Panc1 (cell line): ENCODE measurements around the gene GLIS1.

ENCODE experiments used
- CTCF ChIP-seq: fragments of 450-650 bp; IDR thresholded peaks from 2 replicates; pipeline ENCODE4 v1.5.1; 2017; ENCODE audit warnings: mild to moderate bottlenecking
- POLR2AphosphoS5 ChIP-seq: IDR thresholded peaks from 2 replicates; pipeline ENCODE4 v1.6.1; 2012; ENCODE audit warnings: mild to moderate bottlenecking, low read depth, low read length, moderate library complexity

GRCh38 chr1:53574621-53575020, 164.3 kb downstream of the GLIS1 start:
- TF ChIP-seq CTCF: no peak
- no peak for TF ChIP-seq POLR2AphosphoS5
